ENCODE measurements around the gene CLVS2.

DNA sequence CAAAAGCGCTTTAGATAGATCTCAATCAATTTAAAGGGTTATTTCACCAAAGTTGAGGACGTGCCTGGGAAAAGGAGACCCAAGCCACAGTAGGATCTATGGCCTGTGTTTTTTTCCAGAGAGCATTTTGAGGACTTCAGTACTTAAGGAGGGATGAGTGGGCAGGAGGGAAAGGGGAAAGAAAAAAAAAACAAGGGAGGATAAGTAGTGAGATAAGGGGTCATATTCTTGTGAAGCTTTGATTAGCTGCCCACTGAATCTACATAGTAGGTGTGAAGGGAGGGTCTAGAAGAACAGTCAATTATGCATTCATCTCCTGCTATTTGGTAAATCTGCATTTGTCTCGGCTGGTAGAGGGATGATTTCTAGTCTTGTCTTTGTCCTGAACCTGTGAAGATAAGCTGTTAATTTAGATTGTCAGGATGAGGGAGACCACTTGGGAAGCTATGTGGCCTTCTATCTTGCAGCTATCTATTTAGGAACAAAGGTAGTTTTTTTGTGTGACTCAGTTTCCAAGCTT lies 48.4 kb downstream of the CLVS2 start:
- TF ChIP-seq POLR2A (IDR thresholded peaks at IDR 0.05): no peak
- TF ChIP-seq, protein P1, sequence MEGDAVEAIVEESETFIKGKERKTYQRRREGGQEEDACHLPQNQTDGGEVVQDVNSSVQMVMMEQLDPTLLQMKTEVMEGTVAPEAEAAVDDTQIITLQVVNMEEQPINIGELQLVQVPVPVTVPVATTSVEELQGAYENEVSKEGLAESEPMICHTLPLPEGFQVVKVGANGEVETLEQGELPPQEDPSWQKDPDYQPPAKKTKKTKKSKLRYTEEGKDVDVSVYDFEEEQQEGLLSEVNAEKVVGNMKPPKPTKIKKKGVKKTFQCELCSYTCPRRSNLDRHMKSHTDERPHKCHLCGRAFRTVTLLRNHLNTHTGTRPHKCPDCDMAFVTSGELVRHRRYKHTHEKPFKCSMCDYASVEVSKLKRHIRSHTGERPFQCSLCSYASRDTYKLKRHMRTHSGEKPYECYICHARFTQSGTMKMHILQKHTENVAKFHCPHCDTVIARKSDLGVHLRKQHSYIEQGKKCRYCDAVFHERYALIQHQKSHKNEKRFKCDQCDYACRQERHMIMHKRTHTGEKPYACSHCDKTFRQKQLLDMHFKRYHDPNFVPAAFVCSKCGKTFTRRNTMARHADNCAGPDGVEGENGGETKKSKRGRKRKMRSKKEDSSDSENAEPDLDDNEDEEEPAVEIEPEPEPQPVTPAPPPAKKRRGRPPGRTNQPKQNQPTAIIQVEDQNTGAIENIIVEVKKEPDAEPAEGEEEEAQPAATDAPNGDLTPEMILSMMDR (IDR thresholded peaks at IDR 0.05): no peak
